H1 (cell line): ENCODE results near the gene HNRNPM. TPM values are rescaled to one million over a fixed set of nuclear protein-coding genes. Genes with fewer than 3 reads are reported as not detected.

Experiments
- ASH2L ChIP-seq: fragments of 200-600, 300-600 bp; sonication (generic); IDR thresholded peaks from one replicate; pipeline ENCODE4 v1.7.1; 2017; ENCODE audit warnings: low read length
- CTCF ChIP-seq, 3 experiments: IDR thresholded peaks; 1 replicate in 2 of 3; 2 replicates in 1 of 3; pipeline versions ENCODE4 v1.5.1 to v1.6.1; 2011; ENCODE audit warnings: low read length in 3 of 3, mild to moderate bottlenecking in 3 of 3, inconsistent platforms in 2 of 3, low read depth in 1 of 3, moderate library complexity in 1 of 3; ENCODE audit not compliant: insufficient read depth in 1 of 3; ENCODE audit errors: control extremely low read depth in 1 of 3
- GTF2F1 ChIP-seq: IDR thresholded peaks from 2 replicates; pipeline ENCODE4 v1.6.1; 2012; ENCODE audit warnings: low read depth, low read length, improper control_type of control experiment, borderline replicate concordance
- HDAC2 ChIP-seq, 2 experiments: fragments of 300-600 bp in 1 of 2; sonication (generic) in 1 of 2; IDR thresholded peaks; 2 replicates each; pipeline ENCODE4 v1.6.1; 2011 to 2012; ENCODE audit warnings: low read depth in 2 of 2, low read length in 2 of 2, mild to moderate bottlenecking in 2 of 2, moderate library complexity in 2 of 2, borderline replicate concordance in 1 of 2, inconsistent platforms in 1 of 2
- NANOG ChIP-seq: IDR thresholded peaks from 2 replicates; pipeline ENCODE4 v1.6.1; 2011; ENCODE audit warnings: low read length, low read depth, mild to moderate bottlenecking, inconsistent platforms; ENCODE audit not compliant: insufficient read depth, poor library complexity, severe bottlenecking
- PHF8 ChIP-seq: fragments of 200-600 bp; sonication (generic); conservative IDR thresholded peaks from 2 replicates; pipeline ENCODE4 v1.7.1; 2012; ENCODE audit warnings: low read depth, mild to moderate bottlenecking, inconsistent platforms, low read length, moderate library complexity
- POLR2A ChIP-seq, 2 experiments: IDR thresholded peaks; 1 replicate in 1 of 2; 2 replicates in 1 of 2; pipeline ENCODE4 v1.6.1; 2011; ENCODE audit warnings: low read depth in 2 of 2, low read length in 2 of 2, mild to moderate bottlenecking in 2 of 2; ENCODE audit errors: control extremely low read depth in 1 of 2
- POLR2AphosphoS5 ChIP-seq: IDR thresholded peaks from 2 replicates; pipeline ENCODE4 v1.6.1; 2011; ENCODE audit warnings: low read depth, low read length
- RBBP5 ChIP-seq: IDR thresholded peaks from 2 replicates; pipeline ENCODE4 v1.7.1; 2012; ENCODE audit warnings: low read depth, mild to moderate bottlenecking, inconsistent platforms, low read length, moderate library complexity, borderline replicate concordance
- RXRA ChIP-seq: IDR thresholded peaks from 2 replicates; pipeline ENCODE4 v1.6.1; 2011; ENCODE audit warnings: low read depth, mild to moderate bottlenecking, low read length, moderate library complexity; ENCODE audit not compliant: insufficient read depth
- SAP30 ChIP-seq: fragments of 300-600 bp; sonication (generic); IDR thresholded peaks from 2 replicates; pipeline ENCODE4 v1.7.1; 2012; ENCODE audit warnings: low read length, moderate library complexity, mild to moderate bottlenecking, inconsistent platforms; ENCODE audit not compliant: insufficient read depth, insufficient replicate concordance
- TAF1 ChIP-seq: IDR thresholded peaks from 2 replicates; pipeline ENCODE4 v1.6.1; 2011; ENCODE audit warnings: mild to moderate bottlenecking, low read depth, low read length
- TBP ChIP-seq: IDR thresholded peaks from 2 replicates; pipeline ENCODE4 v1.6.1; 2011; ENCODE audit warnings: low read depth, low read length, improper control_type of control experiment
- TCF12 ChIP-seq: IDR thresholded peaks from 2 replicates; pipeline ENCODE4 v1.6.1; 2011; ENCODE audit warnings: low read depth, mild to moderate bottlenecking, low read length
- YY1 ChIP-seq: IDR thresholded peaks from 2 replicates; pipeline ENCODE4 v1.6.1; 2011; ENCODE audit warnings: low read depth, mild to moderate bottlenecking, low read length
- polyA plus RNA-seq, 7 experiments: library from polyadenylated mRNA; depleted of rRNA in 3 of 7; stranded (reverse) in 5 of 7; unstranded in 2 of 7; fragments of >200 nt in 5 of 7; fragments of 200-250 nt in 2 of 7; gene quantifications; 1 replicate in 5 of 7; 2 replicates in 1 of 7; 4 replicates in 1 of 7; pipeline versions ENCODE4 v1.2.1 to v1.2.3, GENCODE V29; 2011 to 2013; ENCODE audit warnings: missing spikeins in 2 of 7, mixed read lengths in 2 of 7
- total RNA-seq: library from RNA; stranded (reverse); fragmentation: NEBNext Ultra II Directional; extraction: Animal tissue kit (Norgen Biotek cat#: 25700); gene quantifications from 2 replicates; pipeline ENCODE4 v1.2.1, GENCODE V29; 2021

Gene HNRNPM
- total and polyA plus RNA-seq, 2 of the 8 experiments (the other 6 are each of a cell fraction or from before 2014, with no cell fraction given): 375 to 474 TPM

DNA sequence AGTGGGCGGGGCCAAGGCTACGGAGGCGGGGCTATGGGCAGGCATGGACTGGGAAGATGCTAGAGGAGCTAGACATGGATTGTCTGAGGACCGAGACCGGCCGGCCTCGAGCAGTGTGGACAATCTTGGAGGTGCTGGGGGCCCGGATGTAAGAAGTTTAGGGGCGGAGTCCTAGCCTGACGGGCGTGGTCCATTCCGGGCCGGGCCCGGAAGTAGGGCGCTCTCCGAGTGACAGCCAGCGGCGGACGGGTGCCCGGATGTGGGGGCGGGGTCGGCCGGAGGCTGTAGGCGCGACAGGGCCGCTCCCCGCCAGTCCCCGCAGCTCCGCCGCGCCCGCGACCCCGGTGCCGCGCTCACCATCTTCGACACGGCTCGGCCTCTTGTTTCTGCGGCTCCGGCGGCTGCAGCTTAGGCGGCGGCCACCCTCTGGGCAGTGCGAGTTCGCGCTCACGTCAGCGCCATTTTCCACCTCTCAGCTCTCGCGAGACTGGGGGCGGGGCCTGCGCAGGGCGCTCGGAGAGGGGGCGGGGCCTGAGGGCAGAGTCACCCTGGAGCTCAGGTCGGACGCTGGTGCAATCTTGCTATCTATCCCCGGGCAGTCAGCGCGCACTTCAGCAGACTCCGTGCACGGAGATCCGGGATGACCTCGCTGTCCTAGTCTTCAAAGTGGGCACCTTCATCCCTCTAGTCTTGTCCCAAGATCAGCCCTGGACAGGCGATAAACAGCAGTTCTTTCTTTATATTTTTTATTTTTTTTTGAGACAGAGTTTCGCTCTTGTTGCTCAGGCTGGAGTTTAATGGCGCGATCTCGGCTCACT, 69.1 kb downstream of the HNRNPM start, which contains the start of gene ZNF414 (continued):
- TF ChIP-seq SAP30: no peak
- no peak for TF ChIP-seq TCF12
- peak; percentile 52 for TF ChIP-seq ASH2L
- TF ChIP-seq YY1: peak; percentile 84
- peak; percentile 94 for TF ChIP-seq TBP
- TF ChIP-seq RBBP5: no peak; the same call in 1 of the 2 replicates
- TF ChIP-seq RXRA: no peak
- TF ChIP-seq CTCF (IDR thresholded peaks at IDR 0.05; ENCODE audit: control extremely low read depth in 1 of 3, insufficient read depth in 1 of 3, low read depth in 1 of 3, low read length in 3 of 3): no peak
- TF ChIP-seq TAF1: peak; percentile 94
- TF ChIP-seq GTF2F1: peak; percentile 41; the same call in 1 of the 2 replicates
- peak; percentile 89 for TF ChIP-seq PHF8
- peak in 1 of 2 experiments; percentile 15; a peak in 1 of 4 replicates for TF ChIP-seq HDAC2 (IDR thresholded peaks at IDR 0.05; ENCODE audit: borderline replicate concordance in 1 of 2, low read depth in 2 of 2, low read length in 2 of 2)
- TF ChIP-seq NANOG: no peak
- TF ChIP-seq POLR2AphosphoS5: peak; percentile 99
- TF ChIP-seq POLR2A (IDR thresholded peaks at IDR 0.05; ENCODE audit: control extremely low read depth in 1 of 2, low read depth in 2 of 2, low read length in 2 of 2): peak; percentile 93 to 96
- TF ChIP-seq, all 59 proteins: peak for 20
